GM12878 (cell line): ENCODE data around the gene XRRA1. TPM values are rescaled to one million over a fixed set of nuclear protein-coding genes. Genes with fewer than 3 reads are reported as not detected.

ENCODE experiments used
- ATAC-seq: fragments of 200-7000 bp; cut with Tn5 transposase; 3 replicates; pipeline ENCODE4 v1.9.1; 2020; ENCODE audit warnings: mild to moderate bottlenecking, moderate library complexity
- BruUV-seq: library from RNA; stranded (reverse); fragments of 400-500 nt; replicated peaks from 2 replicates; lab custom pipeline; 2021; lab: Mats Ljungman, UMichigan
- CTCF ChIA-PET: fragments of 300-600 bp; sonication (Branson Sonifier 250); formaldehyde crosslinking; extraction: SDS; loops from one replicate; lab custom pipeline; 2021; ENCODE audit warnings: inconsistent platforms; lab: Yijun Ruan, JAX
- POLR2A ChIA-PET: fragments of 350-600 bp; formaldehyde crosslinking; extraction: SDS; loops from one replicate; lab custom pipeline; 2021; ENCODE audit warnings: inconsistent platforms; lab: Charles Lee
- RAD21 ChIA-PET: fragments of 300-600 bp; sonication (Branson Sonifier 250); formaldehyde crosslinking; loops from one replicate; lab custom pipeline; 2023; ENCODE audit warnings: antibody characterized with exemption; ENCODE audit not compliant: unreplicated experiment; lab: Charles Lee
- SMC1A ChIA-PET: fragments of 300-600 bp; sonication (Branson Sonifier 250); formaldehyde crosslinking; loops from one replicate; lab custom pipeline; 2023; ENCODE audit not compliant: unreplicated experiment, uncharacterized antibody; lab: Charles Lee
- DNase-seq: peaks from one replicate; pipeline ENCODE4 v3.0.0-alpha.2; 2011; ENCODE audit warnings: low read depth, low spot score
- FAIRE-seq: peaks from 3 replicates; lab custom pipeline; 2011; peaks lifted over from hg19 to GRCh38; lab: Jason Lieb, UNC
- H2AFZ ChIP-seq: 2 replicates; pipeline ENCODE4 v1.6.0; 2011; ENCODE audit warnings: low read depth, low read length, control low read depth; ENCODE audit not compliant: control insufficient read depth
- H3K27ac ChIP-seq: 2 replicates; pipeline ENCODE4 v1.5.1; 2011; ENCODE audit warnings: control low read depth; ENCODE audit not compliant: control insufficient read depth, insufficient read depth
- H3K27me3 ChIP-seq, 2 experiments: replicated peaks in 1 of 2; 2 replicates each; pipeline versions ENCODE4 v1.6.0 to v1.6.1; 2011; ENCODE audit warnings: low read length in 1 of 2; ENCODE audit not compliant: control insufficient read depth in 2 of 2, insufficient read depth in 2 of 2
- H3K36me3 ChIP-seq, 2 experiments: 2 replicates each; pipeline ENCODE4 v1.5.1; 2011; ENCODE audit warnings: low read length in 1 of 2; ENCODE audit not compliant: control insufficient read depth in 2 of 2, insufficient read depth in 2 of 2
- H3K4me1 ChIP-seq: 2 replicates; pipeline ENCODE4 v1.6.1; 2011; ENCODE audit warnings: mild to moderate bottlenecking, low read length, moderate library complexity, mixed read lengths; ENCODE audit not compliant: control insufficient read depth, insufficient read depth
- H3K4me2 ChIP-seq: 2 replicates; pipeline ENCODE4 v1.6.0; 2011; ENCODE audit warnings: control low read depth; ENCODE audit not compliant: control insufficient read depth, insufficient read depth
- H3K4me3 ChIP-seq: fragments of 200-600 bp; sonication (generic); 2 replicates; pipeline ENCODE4 v1.5.1; 2016
- H3K79me2 ChIP-seq: 2 replicates; pipeline ENCODE4 v1.6.0; 2011; ENCODE audit warnings: low read length; ENCODE audit not compliant: control insufficient read depth, insufficient read depth
- H3K9ac ChIP-seq: 2 replicates; pipeline ENCODE4 v1.8.0; 2011; ENCODE audit warnings: low read length, control low read depth, mixed read lengths; ENCODE audit not compliant: control insufficient read depth, insufficient read depth
- H3K9me3 ChIP-seq: replicated peaks from 3 replicates; pipeline ENCODE4 v1.5.1; 2011; ENCODE audit warnings: mild to moderate bottlenecking, low read length; ENCODE audit not compliant: control insufficient read depth, insufficient read depth
- H4K20me1 ChIP-seq: 2 replicates; pipeline ENCODE4 v1.6.0; 2011; ENCODE audit not compliant: control insufficient read depth, insufficient read depth
- EED ChIP-seq: sonication (generic); IDR thresholded peaks from 2 replicates; pipeline ENCODE4 v1.6.1; 2016; ENCODE audit warnings: antibody characterized with exemption, low read depth
- EGR1 ChIP-seq, 2 experiments: IDR thresholded peaks; 1 replicate in 1 of 2; 2 replicates in 1 of 2; pipeline ENCODE4 v1.6.1; 2011 to 2012; ENCODE audit warnings: low read depth in 2 of 2, low read length in 2 of 2, borderline replicate concordance in 1 of 2, mild to moderate bottlenecking in 1 of 2, moderate library complexity in 1 of 2
- JUNB ChIP-seq: IDR thresholded peaks from 2 replicates; pipeline ENCODE4 v1.6.1; 2016; ENCODE audit warnings: antibody characterized with exemption, mild to moderate bottlenecking
- NR2F1 ChIP-seq: fragments of 450-650 bp; conservative IDR thresholded peaks from 2 replicates; pipeline ENCODE4 v1.6.1; 2017; ENCODE audit warnings: mild to moderate bottlenecking
- POU2F2 ChIP-seq: IDR thresholded peaks from 3 replicates; pipeline ENCODE4 v1.6.1; 2011; ENCODE audit warnings: low read depth, mild to moderate bottlenecking, low read length, borderline replicate concordance
- RAD21 ChIP-seq: IDR thresholded peaks from 2 replicates; pipeline ENCODE4 v1.6.1; 2011; ENCODE audit warnings: mild to moderate bottlenecking, low read depth, low read length, moderate library complexity; ENCODE audit not compliant: insufficient read depth
- RAD51 ChIP-seq: fragments of 450-650 bp; IDR thresholded peaks from 2 replicates; pipeline ENCODE4 v1.6.1; 2016; ENCODE audit warnings: moderate library complexity, mild to moderate bottlenecking, inconsistent platforms
- RCOR1 ChIP-seq: conservative IDR thresholded peaks from 2 replicates; pipeline ENCODE4 v1.6.1; 2012; ENCODE audit warnings: low read depth, low read length, improper control_type of control experiment
- SMC3 ChIP-seq: IDR thresholded peaks from 2 replicates; pipeline ENCODE4 v1.6.1; 2011; ENCODE audit warnings: low read length, improper control_type of control experiment, borderline replicate concordance
- SUZ12 ChIP-seq: fragments of 200-600 bp; sonication (generic); IDR thresholded peaks from one replicate; pipeline ENCODE4 v1.6.1; 2018; ENCODE audit warnings: antibody characterized with exemption, mild to moderate bottlenecking; ENCODE audit not compliant: unreplicated experiment
- WRNIP1 ChIP-seq: IDR thresholded peaks from 2 replicates; pipeline ENCODE4 v1.6.1; 2011; ENCODE audit warnings: low read depth, low read length, improper control_type of control experiment, borderline replicate concordance
- WGBS: methylation state at CpG from one replicate; pipeline ENCODE4 v1.1.6; 2016; ENCODE audit warnings: low lambda C conversion rate; ENCODE audit not compliant: insufficient replicate concordance, insufficient coverage; ENCODE audit errors: missing lambda C conversion rate; 5-methylcytosine and 5-hydroxymethylcytosine counted together
- in situ Hi-C: fragments of 300-500 bp; cut with MboI; formaldehyde crosslinking; loops from 9 replicates; pipeline ENCODE4 v1.14.3; 2018; ENCODE audit warnings: mixed read lengths
- intact Hi-C: fragments of 100-400 bp; cut with micrococcal nuclease; formaldehyde crosslinking; loops from one replicate; pipeline ENCODE4 v1.14.2; 2022; ENCODE audit not compliant: unreplicated experiment
- polyA plus RNA-seq, 11 experiments: library from polyadenylated mRNA; depleted of rRNA in 4 of 11; unstranded in 6 of 11; stranded (reverse) in 5 of 11; fragments of >200 nt; fragmentation: Nextera tagmentation in 4 of 11; fragmentation: Illumina TruSeq in 1 of 11; extraction: Ambion mirVana in 4 of 11; extraction: Trizol in 1 of 11; gene quantifications; 1 replicate in 1 of 11; 2 replicates in 10 of 11; pipeline versions ENCODE4 v1.2.1 to v1.2.3, GENCODE V29; 2011 to 2016; ENCODE audit warnings: inconsistent platforms in 2 of 11, missing spikeins in 2 of 11, low read depth in 1 of 11
- total RNA-seq, 4 experiments: library from RNA; depleted of rRNA in 3 of 4; stranded (reverse); fragments of >200 nt in 3 of 4; fragmentation: Illumina TruSeq in 1 of 4; extraction: Trizol in 1 of 4; gene quantifications; 2 replicates each; pipeline versions ENCODE4 v1.2.1 to v1.2.3, GENCODE V29; 2013 to 2021
- TF ChIP-seq, protein P1 (sequence below), 3 experiments: IDR thresholded peaks in 2 of 3; conservative IDR thresholded peaks in 1 of 3; 2 replicates each; pipeline ENCODE4 v1.5.1; 2011; ENCODE audit warnings: low read depth in 3 of 3, low read length in 3 of 3, mild to moderate bottlenecking in 3 of 3, control low read depth in 2 of 3, moderate library complexity in 2 of 3, inconsistent platforms in 1 of 3, mixed read lengths in 1 of 3; ENCODE audit not compliant: control insufficient read depth in 2 of 3, insufficient read depth in 1 of 3; ENCODE audit errors: extremely low read depth in 1 of 3
- TF ChIP-seq, protein P2 (sequence below): fragments of 450-650 bp; formaldehyde crosslinking; IDR thresholded peaks from 2 replicates; pipeline ENCODE4 v1.4.0; 2020; ENCODE audit warnings: mild to moderate bottlenecking, moderate library complexity
- TF ChIP-seq, protein P3 (sequence below): fragments of 450-650 bp; conservative IDR thresholded peaks from 2 replicates; pipeline ENCODE4 v1.6.1; 2017; ENCODE audit warnings: mild to moderate bottlenecking, moderate library complexity

Gene XRRA1
- total and polyA plus RNA-seq, 10 of the 15 experiments (the other 5 are each of a cell fraction or from before 2014, with no cell fraction given) = 2.5 to 8.8 (median 4.6) TPM

- no peaks in the 10 kb centered on the region for H3K9me3 ChIP-seq
- TF ChIP-seq RAD21 = peak; percentile 95
- no peak for TF ChIP-seq RCOR1
- TF ChIP-seq NR2F1 = no peak
- TF ChIP-seq, protein P1, sequence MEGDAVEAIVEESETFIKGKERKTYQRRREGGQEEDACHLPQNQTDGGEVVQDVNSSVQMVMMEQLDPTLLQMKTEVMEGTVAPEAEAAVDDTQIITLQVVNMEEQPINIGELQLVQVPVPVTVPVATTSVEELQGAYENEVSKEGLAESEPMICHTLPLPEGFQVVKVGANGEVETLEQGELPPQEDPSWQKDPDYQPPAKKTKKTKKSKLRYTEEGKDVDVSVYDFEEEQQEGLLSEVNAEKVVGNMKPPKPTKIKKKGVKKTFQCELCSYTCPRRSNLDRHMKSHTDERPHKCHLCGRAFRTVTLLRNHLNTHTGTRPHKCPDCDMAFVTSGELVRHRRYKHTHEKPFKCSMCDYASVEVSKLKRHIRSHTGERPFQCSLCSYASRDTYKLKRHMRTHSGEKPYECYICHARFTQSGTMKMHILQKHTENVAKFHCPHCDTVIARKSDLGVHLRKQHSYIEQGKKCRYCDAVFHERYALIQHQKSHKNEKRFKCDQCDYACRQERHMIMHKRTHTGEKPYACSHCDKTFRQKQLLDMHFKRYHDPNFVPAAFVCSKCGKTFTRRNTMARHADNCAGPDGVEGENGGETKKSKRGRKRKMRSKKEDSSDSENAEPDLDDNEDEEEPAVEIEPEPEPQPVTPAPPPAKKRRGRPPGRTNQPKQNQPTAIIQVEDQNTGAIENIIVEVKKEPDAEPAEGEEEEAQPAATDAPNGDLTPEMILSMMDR (IDR thresholded peaks at IDR 0.05 in 2 of 3, conservative IDR thresholded peaks at IDR 0.05 in 1 of 3; ENCODE audit: control insufficient read depth in 2 of 3, extremely low read depth in 1 of 3, insufficient read depth in 1 of 3, low read depth in 3 of 3, low read length in 3 of 3) = peak; percentile 75 to 95 (median 90)
- TF ChIP-seq WRNIP1 = no peak
- TF ChIP-seq, protein P2, sequence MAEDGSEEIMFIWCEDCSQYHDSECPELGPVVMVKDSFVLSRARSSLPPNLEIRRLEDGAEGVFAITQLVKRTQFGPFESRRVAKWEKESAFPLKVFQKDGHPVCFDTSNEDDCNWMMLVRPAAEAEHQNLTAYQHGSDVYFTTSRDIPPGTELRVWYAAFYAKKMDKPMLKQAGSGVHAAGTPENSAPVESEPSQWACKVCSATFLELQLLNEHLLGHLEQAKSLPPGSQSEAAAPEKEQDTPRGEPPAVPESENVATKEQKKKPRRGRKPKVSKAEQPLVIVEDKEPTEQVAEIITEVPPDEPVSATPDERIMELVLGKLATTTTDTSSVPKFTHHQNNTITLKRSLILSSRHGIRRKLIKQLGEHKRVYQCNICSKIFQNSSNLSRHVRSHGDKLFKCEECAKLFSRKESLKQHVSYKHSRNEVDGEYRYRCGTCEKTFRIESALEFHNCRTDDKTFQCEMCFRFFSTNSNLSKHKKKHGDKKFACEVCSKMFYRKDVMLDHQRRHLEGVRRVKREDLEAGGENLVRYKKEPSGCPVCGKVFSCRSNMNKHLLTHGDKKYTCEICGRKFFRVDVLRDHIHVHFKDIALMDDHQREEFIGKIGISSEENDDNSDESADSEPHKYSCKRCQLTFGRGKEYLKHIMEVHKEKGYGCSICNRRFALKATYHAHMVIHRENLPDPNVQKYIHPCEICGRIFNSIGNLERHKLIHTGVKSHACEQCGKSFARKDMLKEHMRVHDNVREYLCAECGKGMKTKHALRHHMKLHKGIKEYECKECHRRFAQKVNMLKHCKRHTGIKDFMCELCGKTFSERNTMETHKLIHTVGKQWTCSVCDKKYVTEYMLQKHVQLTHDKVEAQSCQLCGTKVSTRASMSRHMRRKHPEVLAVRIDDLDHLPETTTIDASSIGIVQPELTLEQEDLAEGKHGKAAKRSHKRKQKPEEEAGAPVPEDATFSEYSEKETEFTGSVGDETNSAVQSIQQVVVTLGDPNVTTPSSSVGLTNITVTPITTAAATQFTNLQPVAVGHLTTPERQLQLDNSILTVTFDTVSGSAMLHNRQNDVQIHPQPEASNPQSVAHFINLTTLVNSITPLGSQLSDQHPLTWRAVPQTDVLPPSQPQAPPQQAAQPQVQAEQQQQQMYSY = no peak
- TF ChIP-seq, protein P3, sequence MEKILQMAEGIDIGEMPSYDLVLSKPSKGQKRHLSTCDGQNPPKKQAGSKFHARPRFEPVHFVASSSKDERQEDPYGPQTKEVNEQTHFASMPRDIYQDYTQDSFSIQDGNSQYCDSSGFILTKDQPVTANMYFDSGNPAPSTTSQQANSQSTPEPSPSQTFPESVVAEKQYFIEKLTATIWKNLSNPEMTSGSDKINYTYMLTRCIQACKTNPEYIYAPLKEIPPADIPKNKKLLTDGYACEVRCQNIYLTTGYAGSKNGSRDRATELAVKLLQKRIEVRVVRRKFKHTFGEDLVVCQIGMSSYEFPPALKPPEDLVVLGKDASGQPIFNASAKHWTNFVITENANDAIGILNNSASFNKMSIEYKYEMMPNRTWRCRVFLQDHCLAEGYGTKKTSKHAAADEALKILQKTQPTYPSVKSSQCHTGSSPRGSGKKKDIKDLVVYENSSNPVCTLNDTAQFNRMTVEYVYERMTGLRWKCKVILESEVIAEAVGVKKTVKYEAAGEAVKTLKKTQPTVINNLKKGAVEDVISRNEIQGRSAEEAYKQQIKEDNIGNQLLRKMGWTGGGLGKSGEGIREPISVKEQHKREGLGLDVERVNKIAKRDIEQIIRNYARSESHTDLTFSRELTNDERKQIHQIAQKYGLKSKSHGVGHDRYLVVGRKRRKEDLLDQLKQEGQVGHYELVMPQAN = no peak
- peak; percentile 90; the same call in 1 of the 2 replicates for TF ChIP-seq SMC3
- TF ChIP-seq JUNB = no peak
- TF ChIP-seq EED = no peak
- no peak for TF ChIP-seq EGR1 (IDR thresholded peaks at IDR 0.05; ENCODE audit: borderline replicate concordance in 1 of 2, low read depth in 2 of 2, low read length in 2 of 2)
- TF ChIP-seq RAD51 = no peak
- TF ChIP-seq POU2F2 = no peak
- TF ChIP-seq SUZ12 = no peak
Observed at GRCh38 chr11:74929431-74930363, 19.2 kb downstream of the XRRA1 start.

More at GRCh38 chr11:74929431-74930363, 19.2 kb downstream of the XRRA1 start:
- no peaks in the 10 kb centered on the region for H3K79me2 ChIP-seq
- no TSS peak for BruUV-seq
- intact Hi-C loops (loop anchor here (1.0 to 2.0 kb wide), 5 partner anchors 93 to 319 kb away; no protein-coding TSS in a partner anchor), in situ Hi-C loops (loop anchor here (5.0 kb wide), 2 partner anchors 98 to 318 kb away; no protein-coding TSS in a partner anchor)
- H3K9ac ChIP-seq = no peak overlapping the region
- H3K4me3 ChIP-seq = no peak overlapping the region
- no peak overlapping the region for H3K4me2 ChIP-seq
- 46% methylated on average over 8 of the region's 8 CpGs for WGBS
- ATAC-seq (peak; percentile 100), DNase-seq (peak; percentile 49), FAIRE-seq (peak; percentile 97)
- ChIA-PET RAD21 (interaction anchor here (0.6 to 3.7 kb wide), 25 partner anchors 20 to 323 kb away, joined by 3 to 31 read pairs (median 4); no protein-coding TSS in a partner anchor), CTCF (interaction anchor here (0.6 to 8.4 kb wide), 53 partner anchors 9 to 503 kb away, joined by 3 to 77 read pairs (median 4); partner anchors contain the start of gene POLD3), SMC1A (interaction anchor here (0.5 to 3.2 kb wide), 27 partner anchors 9 to 844 kb away, joined by 3 to 19 read pairs (median 4); partner anchors contain the start of genes SPCS2 and XRRA1), POLR2A (no interaction called here)
- H3K4me1 ChIP-seq = no peaks in the 10 kb centered on the region
- H2AFZ ChIP-seq = no peak overlapping the region
- H3K27me3 ChIP-seq = no peaks in the 10 kb centered on the region
- H4K20me1 ChIP-seq = no peaks in the 10 kb centered on the region
- peaks cover 2% of the 10 kb centered on the region in 2 experiments; a peak in 2 of 4 replicates for H3K36me3 ChIP-seq
- H3K27ac ChIP-seq = no peak overlapping the region
